ENCODE measurements around the gene TCF7L2.

Gene TCF7L2

GRCh38 chr10:113119801-113120200 is 169.8 kb downstream of the TCF7L2 start:
- H2AFZ ChIP-seq (ENCODE audit: low read length): no peak overlapping the region
- no peaks in the 10 kb centered on the region for H3K9me2 ChIP-seq (ENCODE audit: low read depth, low read length)
- H3K27ac ChIP-seq (ENCODE audit: low read depth, low read length, poor library complexity, severe bottlenecking): no peak overlapping the region
- no peaks in the 10 kb centered on the region for H3K9me3 ChIP-seq (ENCODE audit: low read length)
- H3K4me3 ChIP-seq (ENCODE audit: low read depth, low read length, poor library complexity, severe bottlenecking): no peak overlapping the region
- H3F3A ChIP-seq (ENCODE audit: insufficient read depth, low read length): no peaks in the 10 kb centered on the region
- H4K20me1 ChIP-seq (ENCODE audit: insufficient read depth, low read length): no peaks in the 10 kb centered on the region
- H3K9ac ChIP-seq (ENCODE audit: low read length): no peak overlapping the region
- no peak for TF ChIP-seq EZH2 (IDR thresholded peaks at IDR 0.05; ENCODE audit: borderline replicate concordance, low read length)
- TF ChIP-seq, protein P1, sequence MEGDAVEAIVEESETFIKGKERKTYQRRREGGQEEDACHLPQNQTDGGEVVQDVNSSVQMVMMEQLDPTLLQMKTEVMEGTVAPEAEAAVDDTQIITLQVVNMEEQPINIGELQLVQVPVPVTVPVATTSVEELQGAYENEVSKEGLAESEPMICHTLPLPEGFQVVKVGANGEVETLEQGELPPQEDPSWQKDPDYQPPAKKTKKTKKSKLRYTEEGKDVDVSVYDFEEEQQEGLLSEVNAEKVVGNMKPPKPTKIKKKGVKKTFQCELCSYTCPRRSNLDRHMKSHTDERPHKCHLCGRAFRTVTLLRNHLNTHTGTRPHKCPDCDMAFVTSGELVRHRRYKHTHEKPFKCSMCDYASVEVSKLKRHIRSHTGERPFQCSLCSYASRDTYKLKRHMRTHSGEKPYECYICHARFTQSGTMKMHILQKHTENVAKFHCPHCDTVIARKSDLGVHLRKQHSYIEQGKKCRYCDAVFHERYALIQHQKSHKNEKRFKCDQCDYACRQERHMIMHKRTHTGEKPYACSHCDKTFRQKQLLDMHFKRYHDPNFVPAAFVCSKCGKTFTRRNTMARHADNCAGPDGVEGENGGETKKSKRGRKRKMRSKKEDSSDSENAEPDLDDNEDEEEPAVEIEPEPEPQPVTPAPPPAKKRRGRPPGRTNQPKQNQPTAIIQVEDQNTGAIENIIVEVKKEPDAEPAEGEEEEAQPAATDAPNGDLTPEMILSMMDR (IDR thresholded peaks at IDR 0.05; ENCODE audit: low read length): no peak
- no peaks in the 10 kb centered on the region for H3K36me3 ChIP-seq (ENCODE audit: insufficient read depth, low read length)
- H3K79me2 ChIP-seq (ENCODE audit: insufficient read depth, low read length): no peaks in the 10 kb centered on the region
- H3K4me2 ChIP-seq (ENCODE audit: low read length): no peak overlapping the region
- no peaks in the 10 kb centered on the region for H3K27me3 ChIP-seq (ENCODE audit: insufficient read depth, low read length)
- no peaks in the 10 kb centered on the region for H3K4me1 ChIP-seq (ENCODE audit: insufficient read depth, low read length, severe bottlenecking)

- Histone ChIP-seq H3K27me3 (ENCODE audit: insufficient read depth, low read length) (no peaks in the 10 kb centered on the region), H3K9me3 (ENCODE audit: low read length) (no peaks in the 10 kb centered on the region), H3K4me3 (ENCODE audit: low read depth, low read length, poor library complexity, severe bottlenecking) (no peak overlapping the region), H4K20me1 (ENCODE audit: insufficient read depth, low read length) (no peaks in the 10 kb centered on the region), H3K9ac (ENCODE audit: low read length) (no peak overlapping the region), H3K9me2 (ENCODE audit: low read depth, low read length) (no peaks in the 10 kb centered on the region), H3K36me3 (ENCODE audit: insufficient read depth, low read length) (no peaks in the 10 kb centered on the region), H2AFZ (ENCODE audit: low read length) (no peak overlapping the region), H3K27ac (ENCODE audit: low read depth, low read length, poor library complexity, severe bottlenecking) (no peak overlapping the region), H3F3A (ENCODE audit: insufficient read depth, low read length) (no peaks in the 10 kb centered on the region), H3K4me1 (ENCODE audit: insufficient read depth, low read length, severe bottlenecking) (no peaks in the 10 kb centered on the region), H3K79me2 (ENCODE audit: insufficient read depth, low read length) (peaks cover 6% of the 10 kb centered on the region; the same call in 1 of the 2 replicates), H3K4me2 (ENCODE audit: low read length) (no peak overlapping the region)
- TF ChIP-seq, protein P1 (IDR thresholded peaks at IDR 0.05; ENCODE audit: low read length): no peak
- TF ChIP-seq EZH2 (IDR thresholded peaks at IDR 0.05; ENCODE audit: borderline replicate concordance, low read length): no peak
Observed at GRCh38 chr10:113121153-113121552, 171.1 kb downstream of the TCF7L2 start.

- H3K36me3 ChIP-seq (ENCODE audit: insufficient read depth, low read length): no peaks in the 10 kb centered on the region
- H3K4me3 ChIP-seq (ENCODE audit: low read depth, low read length, poor library complexity, severe bottlenecking): no peak overlapping the region
- H3K4me1 ChIP-seq (ENCODE audit: insufficient read depth, low read length, severe bottlenecking): peaks cover 11% of the 10 kb centered on the region
- no peaks in the 10 kb centered on the region for H3K9me3 ChIP-seq (ENCODE audit: low read length)
- H3K9me2 ChIP-seq (ENCODE audit: low read depth, low read length): no peaks in the 10 kb centered on the region
- H3K27me3 ChIP-seq (ENCODE audit: insufficient read depth, low read length): no peaks in the 10 kb centered on the region
- no peak overlapping the region for H3K4me2 ChIP-seq (ENCODE audit: low read length)
- TF ChIP-seq, protein P1 (IDR thresholded peaks at IDR 0.05; ENCODE audit: low read length): no peak
- no peak for TF ChIP-seq EZH2 (IDR thresholded peaks at IDR 0.05; ENCODE audit: borderline replicate concordance, low read length)
- H3K79me2 ChIP-seq (ENCODE audit: insufficient read depth, low read length): peaks cover 6% of the 10 kb centered on the region; the same call in 1 of the 2 replicates
- H3F3A ChIP-seq (ENCODE audit: insufficient read depth, low read length): no peaks in the 10 kb centered on the region
- no peak overlapping the region for H2AFZ ChIP-seq (ENCODE audit: low read length)
- no peaks in the 10 kb centered on the region for H4K20me1 ChIP-seq (ENCODE audit: insufficient read depth, low read length)
- no peak overlapping the region for H3K9ac ChIP-seq (ENCODE audit: low read length)
- no peak overlapping the region for H3K27ac ChIP-seq (ENCODE audit: low read depth, low read length, poor library complexity, severe bottlenecking)
Observed at GRCh38 chr10:113122947-113123346, 172.9 kb downstream of the TCF7L2 start.
